GM19328 (cell line): ENCODE results near the gene ZNF462.

Experiments used
- ATAC-seq: cut with Tn5 transposase; IDR thresholded peaks from one replicate; pipeline ENCODE4 v1.9.1; 2021; ENCODE audit warnings: mild to moderate bottlenecking, moderate library complexity; ENCODE audit not compliant: unreplicated experiment

The ZNF462 gene

DNA sequence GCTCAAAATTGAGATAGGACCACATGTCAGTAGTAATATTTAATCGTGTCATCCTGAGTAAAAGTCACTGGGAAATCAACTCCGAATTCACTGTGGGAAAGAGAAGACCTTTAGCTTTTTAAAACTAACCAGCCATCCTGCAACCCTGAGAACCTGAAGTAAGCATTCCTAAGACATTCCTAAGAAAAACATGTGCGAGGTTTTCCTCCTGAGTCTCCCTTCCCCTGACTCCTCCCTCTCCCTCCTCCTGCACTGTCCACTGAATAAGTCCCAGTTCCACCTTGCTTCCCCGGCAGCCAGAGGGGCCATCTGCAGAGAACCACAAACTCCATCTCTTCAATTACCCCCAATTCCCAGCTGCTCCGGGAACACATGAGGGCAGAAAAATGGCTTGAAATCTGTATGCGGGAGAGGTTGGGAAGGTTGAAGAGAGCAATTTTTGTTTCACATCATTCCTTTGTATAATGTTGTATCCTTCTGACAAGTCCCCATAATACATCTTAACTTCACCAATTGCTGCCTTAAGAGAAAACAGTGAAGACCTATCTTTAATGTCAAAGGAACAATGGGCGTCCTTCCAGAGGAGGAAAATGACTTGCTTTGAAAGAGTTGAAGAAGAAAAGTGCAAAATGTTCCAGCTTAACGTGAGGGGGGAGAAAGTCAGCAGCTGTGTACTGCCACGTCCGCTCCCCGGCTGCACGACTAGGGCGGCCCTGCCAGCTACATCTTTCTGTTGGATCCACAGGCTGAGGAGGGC is 186.3 kb downstream of the ZNF462 start:
- no peak for ATAC-seq

- ATAC-seq: no peak
Measured at GRCh38 chr9:107049803-107050184, 186.8 kb downstream of the ZNF462 start.

GRCh38 chr9:107051392-107051791 is 188.4 kb downstream of the ZNF462 start:
- ATAC-seq: no peak

- ATAC-seq: no peak
Measured at GRCh38 chr9:107054146-107054545, 191.2 kb downstream of the ZNF462 start.

DNA sequence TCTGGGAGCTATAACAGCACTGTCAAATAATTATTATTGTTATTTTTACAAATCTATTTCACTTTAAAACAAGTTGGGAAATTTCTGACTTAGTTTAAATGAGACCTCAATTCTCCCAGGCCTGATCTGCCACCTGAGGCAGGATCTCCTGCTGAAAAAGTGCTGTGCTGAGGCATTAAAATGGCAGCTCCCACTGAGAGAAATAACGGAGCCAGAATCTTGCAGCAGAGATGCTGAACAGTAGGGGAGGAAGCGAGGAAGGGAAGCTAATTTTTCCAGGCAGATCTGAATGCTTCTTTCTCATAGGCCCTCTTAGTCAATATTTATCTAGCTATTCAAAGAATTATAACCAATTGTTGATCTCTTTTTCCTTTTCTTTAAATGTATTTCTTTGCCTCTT is 196.3 kb downstream of the ZNF462 start:
- no peak for ATAC-seq

DNA sequence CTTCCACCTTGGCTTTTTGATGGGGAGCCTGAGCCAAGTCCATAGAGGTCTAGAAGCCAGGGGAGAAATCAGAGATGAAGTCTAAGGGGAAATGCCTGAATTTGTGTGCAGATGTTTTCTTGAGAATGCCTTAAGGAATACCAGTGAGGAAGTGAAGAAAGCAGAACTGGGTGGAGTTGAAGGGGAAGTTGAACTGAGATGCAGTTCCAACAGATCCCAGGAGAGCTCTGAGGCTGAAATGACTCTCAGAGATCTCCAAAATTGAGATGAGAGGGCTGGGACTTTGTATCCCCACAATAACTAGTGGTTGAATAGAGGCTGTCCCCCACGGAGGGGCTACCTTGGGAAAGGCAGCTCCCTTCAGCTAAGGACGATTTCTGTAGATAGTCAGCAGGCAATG is 197.1 kb downstream of the ZNF462 start:
- no peak for ATAC-seq
